Activated T-helper 2 cell treated with anti-CD3 and anti-CD28 coated beads, Interferon-gamma antibody, Interleukin-2, Interleukin-4, amounts not matched to agents 10 μg/mL and 5 μg/mL and 100 μg/mL, durations not matched to agents 14 hours and 24 hours and 36 hours (primary cell): ENCODE results near the gene EXOC3L4. TPM values are rescaled to one million over a fixed set of nuclear protein-coding genes. Genes with fewer than 3 reads are reported as not detected.
"Not testable (repeated sequence)": the region's sequence is repeated elsewhere in the genome, so short reads cannot be mapped to it uniquely, and the experiment has no call there.

Experiments used
- DNase-seq: peaks from one replicate; pipeline ENCODE4 v3.0.0; 2021; ENCODE audit warnings: low spot score
- H3K27ac Mint-ChIP-seq: one replicate; pipeline ENCODE4 v1.8.0; 2021; ENCODE audit warnings: mixed read lengths
- H3K27me3 Mint-ChIP-seq: one replicate; pipeline ENCODE4 v1.8.0; 2021; ENCODE audit warnings: low read depth, mixed read lengths
- H3K36me3 Mint-ChIP-seq: one replicate; pipeline ENCODE4 v1.8.0; 2021; ENCODE audit warnings: low read depth, mixed read lengths
- H3K4me1 Mint-ChIP-seq: one replicate; pipeline ENCODE4 v1.8.0; 2021; ENCODE audit warnings: low read depth, mixed read lengths
- H3K4me3 Mint-ChIP-seq: one replicate; pipeline ENCODE4 v1.8.0; 2021; ENCODE audit warnings: low read depth, mild to moderate bottlenecking, moderate library complexity, mixed read lengths
- H3K9me3 Mint-ChIP-seq: one replicate; pipeline ENCODE4 v1.8.0; 2021; ENCODE audit warnings: mixed read lengths
- intact Hi-C: fragments of 100-400 bp; cut with micrococcal nuclease; formaldehyde crosslinking; loops from one replicate; pipeline ENCODE4 v1.15.1; 2023
- total RNA-seq: library from RNA; stranded (reverse); gene quantifications from 2 replicates; pipeline ENCODE4 v1.2.3, GENCODE V29; 2022

The EXOC3L4 gene
- total RNA-seq, 1 donor from 2014 or later = not detected

GRCh38 chr14:103142721-103143302 lies 48.3 kb downstream of the EXOC3L4 start:
- H3K27me3 Mint-ChIP-seq = peaks cover 3% of the 10 kb centered on the region

GRCh38 chr14:103143506-103143905 lies 49.0 kb downstream of the EXOC3L4 start:
- H3K4me3 Mint-ChIP-seq = no peak overlapping the region
- H3K27me3 Mint-ChIP-seq = peaks cover 3% of the 10 kb centered on the region
- H3K27ac Mint-ChIP-seq = no peak overlapping the region
- intact Hi-C loops = no loop called here
- no peak for DNase-seq
- H3K36me3 Mint-ChIP-seq = no peaks in the 10 kb centered on the region
- H3K4me1 Mint-ChIP-seq = peaks cover 4% of the 10 kb centered on the region
- H3K9me3 Mint-ChIP-seq = no peaks in the 10 kb centered on the region

More at GRCh38 chr14:103142721-103143302, 48.3 kb downstream of the EXOC3L4 start:
- no peaks in the 10 kb centered on the region for H3K9me3 Mint-ChIP-seq
- intact Hi-C loops = no loop called here
- H3K4me1 Mint-ChIP-seq = peaks cover 4% of the 10 kb centered on the region
- H3K36me3 Mint-ChIP-seq = no peaks in the 10 kb centered on the region
- DNase-seq = no peak
- no peak overlapping the region for H3K4me3 Mint-ChIP-seq
- H3K27ac Mint-ChIP-seq = no peak overlapping the region

GRCh38 chr14:103144085-103144484 lies 49.6 kb downstream of the EXOC3L4 start:
- H3K36me3 Mint-ChIP-seq = no peaks in the 10 kb centered on the region
- H3K4me1 Mint-ChIP-seq = peaks cover 4% of the 10 kb centered on the region
- no peak overlapping the region for H3K27ac Mint-ChIP-seq
- H3K9me3 Mint-ChIP-seq = no peaks in the 10 kb centered on the region
- intact Hi-C loops = no loop called here
- DNase-seq = no peak
- peaks cover 3% of the 10 kb centered on the region for H3K27me3 Mint-ChIP-seq
- H3K4me3 Mint-ChIP-seq = no peak overlapping the region

GRCh38 chr14:103146141-103146709 lies 51.7 kb downstream of the EXOC3L4 start:
- Mint-ChIP-seq H3K4me1 (no peaks in the 10 kb centered on the region), H3K27me3 (peaks cover 3% of the 10 kb centered on the region)

GRCh38 chr14:103149351-103150237 lies 55.1 kb downstream of the EXOC3L4 start:
- no peak overlapping the region for H3K27ac Mint-ChIP-seq
- no peaks in the 10 kb centered on the region for H3K36me3 Mint-ChIP-seq
- no peaks in the 10 kb centered on the region for H3K27me3 Mint-ChIP-seq
- intact Hi-C loops = no loop called here
- H3K4me3 Mint-ChIP-seq = no peak overlapping the region
- no peaks in the 10 kb centered on the region for H3K4me1 Mint-ChIP-seq
- no peak for DNase-seq
- H3K9me3 Mint-ChIP-seq = no peaks in the 10 kb centered on the region

More at GRCh38 chr14:103146141-103146709, 51.7 kb downstream of the EXOC3L4 start:
- H3K9me3 Mint-ChIP-seq = no peaks in the 10 kb centered on the region
- intact Hi-C loops = no loop called here
- no peaks in the 10 kb centered on the region for H3K36me3 Mint-ChIP-seq
- no peak overlapping the region for H3K4me3 Mint-ChIP-seq
- H3K27ac Mint-ChIP-seq = no peak overlapping the region
- DNase-seq = no peak

GRCh38 chr14:103151270-103151945 lies 56.9 kb downstream of the EXOC3L4 start:
- no peak for DNase-seq
- intact Hi-C loops = no loop called here
- Mint-ChIP-seq H3K27me3 (no peaks in the 10 kb centered on the region), H3K4me3 (no peak overlapping the region), H3K4me1 (no peaks in the 10 kb centered on the region), H3K27ac (no peak overlapping the region), H3K36me3 (no peaks in the 10 kb centered on the region), H3K9me3 (no peaks in the 10 kb centered on the region)

GRCh38 chr14:103155010-103155409 lies 60.5 kb downstream of the EXOC3L4 start:
- no peaks in the 10 kb centered on the region for H3K27me3 Mint-ChIP-seq
- no peak overlapping the region for H3K4me3 Mint-ChIP-seq
- H3K36me3 Mint-ChIP-seq = no peaks in the 10 kb centered on the region
- no peaks in the 10 kb centered on the region for H3K9me3 Mint-ChIP-seq
- DNase-seq = no peak
- no peak overlapping the region for H3K27ac Mint-ChIP-seq
- intact Hi-C loops = no loop called here
- no peaks in the 10 kb centered on the region for H3K4me1 Mint-ChIP-seq

GRCh38 chr14:103155416-103155815 lies 60.9 kb downstream of the EXOC3L4 start:
- H3K4me3 Mint-ChIP-seq, DNase-seq, H3K27me3 Mint-ChIP-seq, H3K36me3 Mint-ChIP-seq, H3K27ac Mint-ChIP-seq, H3K9me3 Mint-ChIP-seq, H3K4me1 Mint-ChIP-seq, intact Hi-C loops: not testable (repeated sequence)

GRCh38 chr14:103155826-103156394 lies 61.4 kb downstream of the EXOC3L4 start:
- Mint-ChIP-seq H3K27me3 (no peaks in the 10 kb centered on the region), H3K27ac (no peak overlapping the region), H3K36me3 (no peaks in the 10 kb centered on the region), H3K9me3 (no peaks in the 10 kb centered on the region), H3K4me3 (no peak overlapping the region), H3K4me1 (no peaks in the 10 kb centered on the region)
- DNase-seq = no peak
- intact Hi-C loops = no loop called here

GRCh38 chr14:103156651-103157378 lies 62.3 kb downstream of the EXOC3L4 start:
- H3K4me1 Mint-ChIP-seq = no peaks in the 10 kb centered on the region
- H3K27ac Mint-ChIP-seq = no peak overlapping the region
- no peaks in the 10 kb centered on the region for H3K36me3 Mint-ChIP-seq
- H3K27me3 Mint-ChIP-seq = no peaks in the 10 kb centered on the region
- no peak overlapping the region for H3K4me3 Mint-ChIP-seq
- no peaks in the 10 kb centered on the region for H3K9me3 Mint-ChIP-seq
- DNase-seq = no peak
- intact Hi-C loops = no loop called here

GRCh38 chr14:103157969-103158368 lies 63.4 kb downstream of the EXOC3L4 start:
- H3K27ac Mint-ChIP-seq = no peak overlapping the region

GRCh38 chr14:103158688-103159087 lies 64.2 kb downstream of the EXOC3L4 start:
- DNase-seq = no peak
- Mint-ChIP-seq H3K36me3 (no peaks in the 10 kb centered on the region), H3K4me1 (no peaks in the 10 kb centered on the region), H3K4me3 (no peak overlapping the region), H3K27me3 (no peaks in the 10 kb centered on the region), H3K9me3 (no peaks in the 10 kb centered on the region), H3K27ac (no peak overlapping the region)
- intact Hi-C loops = no loop called here

More at GRCh38 chr14:103157969-103158368, 63.4 kb downstream of the EXOC3L4 start:
- Mint-ChIP-seq H3K4me3 (no peak overlapping the region), H3K9me3 (no peaks in the 10 kb centered on the region), H3K36me3 (no peaks in the 10 kb centered on the region), H3K27me3 (no peaks in the 10 kb centered on the region), H3K4me1 (no peaks in the 10 kb centered on the region)
- DNase-seq = no peak
- intact Hi-C loops = no loop called here
